Left colon (tissue), 2 donors: ENCODE data around the gene NPTX1. TPM values are rescaled to one million over a fixed set of nuclear protein-coding genes. Genes with fewer than 3 reads are reported as not detected.

Source experiments
- ATAC-seq: fragments of 200-7000 bp; cut with Tn5 transposase; one replicate; pipeline ENCODE4 v1.9.1; 2020; ENCODE audit warnings: mild to moderate bottlenecking, moderate library complexity
- DNase-seq, 2 donors: peaks; one replicate each; pipeline ENCODE4 v3.0.0-alpha.2; 2020
- intact Hi-C, 2 donors: fragments of 100-400 bp; cut with DNase I in 1 of 2; cut with micrococcal nuclease in 1 of 2; formaldehyde crosslinking; loops; one replicate each; pipeline versions ENCODE4 v1.11.2 to v1.14.0; 2022; cut with DNase I, micrococcal nuclease
- long read RNA-seq: library from polyadenylated mRNA; unstranded; transcript quantifications from one replicate; pipeline ENCODE4 v2.0.0, GENCODE V29; 2021
- total RNA-seq, 2 donors: library from RNA; stranded (reverse); fragmentation: NEBNext Ultra II Directional; extraction: Animal tissue kit (Norgen Biotek cat#: 25700); gene quantifications; one replicate each; pipeline ENCODE4 v1.2.1, GENCODE V29; 2021
- donor health status: DM: no; HTN: no; CAD: no.
- donor health status: DM: yes; HTN: yes; CAD: no.

NPTX1 gene, protein sequence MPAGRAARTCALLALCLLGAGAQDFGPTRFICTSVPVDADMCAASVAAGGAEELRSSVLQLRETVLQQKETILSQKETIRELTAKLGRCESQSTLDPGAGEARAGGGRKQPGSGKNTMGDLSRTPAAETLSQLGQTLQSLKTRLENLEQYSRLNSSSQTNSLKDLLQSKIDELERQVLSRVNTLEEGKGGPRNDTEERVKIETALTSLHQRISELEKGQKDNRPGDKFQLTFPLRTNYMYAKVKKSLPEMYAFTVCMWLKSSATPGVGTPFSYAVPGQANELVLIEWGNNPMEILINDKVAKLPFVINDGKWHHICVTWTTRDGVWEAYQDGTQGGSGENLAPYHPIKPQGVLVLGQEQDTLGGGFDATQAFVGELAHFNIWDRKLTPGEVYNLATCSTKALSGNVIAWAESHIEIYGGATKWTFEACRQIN
- total RNA-seq, result 1 to 10 TPM in 1 of 2 donors, under 1 TPM in 1; 0.12 to 9.8 TPM
- long read RNA-seq, partial matches to known transcripts, result 0 of 1 reads
- long read RNA-seq, other reads (novel, unspliced or antisense), result 1 of 1 reads

DNA sequence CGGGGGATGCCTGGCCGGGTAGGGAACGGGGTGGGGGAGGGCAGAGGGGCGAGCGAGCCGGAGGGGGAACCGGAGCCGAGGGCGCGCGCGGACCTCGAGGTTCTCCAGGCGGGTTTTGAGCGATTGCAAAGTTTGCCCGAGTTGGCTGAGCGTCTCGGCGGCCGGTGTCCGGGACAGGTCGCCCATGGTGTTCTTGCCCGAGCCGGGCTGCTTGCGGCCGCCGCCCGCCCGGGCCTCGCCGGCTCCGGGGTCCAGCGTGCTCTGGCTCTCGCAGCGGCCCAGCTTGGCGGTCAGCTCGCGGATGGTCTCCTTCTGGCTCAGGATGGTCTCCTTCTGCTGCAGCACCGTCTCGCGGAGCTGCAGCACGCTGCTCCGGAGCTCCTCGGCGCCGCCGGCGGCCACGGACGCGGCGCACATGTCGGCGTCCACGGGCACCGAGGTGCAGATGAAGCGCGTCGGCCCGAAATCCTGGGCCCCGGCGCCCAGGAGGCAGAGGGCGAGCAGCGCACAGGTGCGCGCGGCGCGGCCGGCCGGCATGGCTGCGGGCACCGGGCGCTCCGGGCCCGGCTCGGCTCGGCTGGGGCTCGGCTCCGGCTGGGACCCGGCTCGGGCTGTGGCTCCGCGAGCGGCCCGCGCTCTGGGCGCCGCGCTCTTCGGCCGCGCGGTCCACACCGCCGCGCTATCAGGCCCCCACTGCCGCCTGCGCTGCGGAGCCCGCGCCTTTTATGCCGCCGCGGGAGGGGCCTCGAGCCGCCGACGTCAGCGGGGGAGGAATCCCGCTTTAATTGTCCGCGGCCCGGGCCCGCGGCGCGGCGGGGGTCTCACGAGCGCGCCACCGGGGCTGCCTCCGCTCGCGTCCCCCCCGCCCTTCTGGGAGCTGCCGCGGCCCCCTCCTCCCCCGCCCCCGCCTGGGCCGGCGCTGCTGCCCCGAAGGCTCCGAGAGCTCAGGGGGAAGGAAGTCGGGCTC, at the start of gene NPTX1:
TSS of gene NPTX1 (minus strand) at position 698 of the 967 bp plus-strand sequence. CDS start at position 537, 161 bp downstream.
- intact Hi-C loops, result no loop called here
- ATAC-seq (peak; percentile 50), DNase-seq (no peak)

GRCh38 chr17:80523956-80524712, 47.7 kb upstream of the NPTX1 start:
- DNase-seq (no peak), ATAC-seq (no peak)
- intact Hi-C loops, result no loop called here

DNA sequence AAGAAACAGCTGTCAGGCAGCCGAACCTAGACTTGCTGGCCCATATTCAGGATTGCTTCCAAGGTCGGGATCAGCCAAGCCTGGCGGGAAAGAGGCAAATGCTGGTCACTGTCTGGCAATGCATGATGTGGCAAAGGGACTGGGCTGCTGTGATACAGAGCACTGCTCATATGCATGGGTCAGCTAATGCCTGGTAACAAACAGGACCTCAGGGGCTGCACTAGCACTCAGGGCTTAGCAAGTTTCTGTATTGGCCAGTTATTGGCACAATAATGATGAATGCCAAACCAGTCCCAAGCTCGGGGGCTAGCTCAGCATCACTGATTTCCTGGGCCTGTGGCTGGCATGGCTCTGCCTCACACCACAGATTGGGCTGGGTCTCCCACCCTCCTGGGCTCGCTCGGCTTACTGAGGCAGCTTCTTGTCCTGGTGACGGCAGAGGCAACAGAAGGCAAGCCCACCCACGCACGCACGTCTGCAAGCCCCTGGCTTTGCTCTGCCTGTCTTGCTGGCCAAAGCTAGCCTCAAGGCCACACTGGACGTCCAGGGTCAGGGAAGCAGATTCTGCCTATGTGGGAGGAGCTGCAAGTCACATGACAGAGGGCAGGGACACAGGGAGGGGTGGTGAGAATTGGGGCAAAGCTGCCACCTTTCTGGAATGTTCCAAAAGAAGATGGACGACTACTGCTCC, 46.8 kb upstream of the NPTX1 start:
- no peak for ATAC-seq
- intact Hi-C loops, result no loop called here
- no peak for DNase-seq

DNA sequence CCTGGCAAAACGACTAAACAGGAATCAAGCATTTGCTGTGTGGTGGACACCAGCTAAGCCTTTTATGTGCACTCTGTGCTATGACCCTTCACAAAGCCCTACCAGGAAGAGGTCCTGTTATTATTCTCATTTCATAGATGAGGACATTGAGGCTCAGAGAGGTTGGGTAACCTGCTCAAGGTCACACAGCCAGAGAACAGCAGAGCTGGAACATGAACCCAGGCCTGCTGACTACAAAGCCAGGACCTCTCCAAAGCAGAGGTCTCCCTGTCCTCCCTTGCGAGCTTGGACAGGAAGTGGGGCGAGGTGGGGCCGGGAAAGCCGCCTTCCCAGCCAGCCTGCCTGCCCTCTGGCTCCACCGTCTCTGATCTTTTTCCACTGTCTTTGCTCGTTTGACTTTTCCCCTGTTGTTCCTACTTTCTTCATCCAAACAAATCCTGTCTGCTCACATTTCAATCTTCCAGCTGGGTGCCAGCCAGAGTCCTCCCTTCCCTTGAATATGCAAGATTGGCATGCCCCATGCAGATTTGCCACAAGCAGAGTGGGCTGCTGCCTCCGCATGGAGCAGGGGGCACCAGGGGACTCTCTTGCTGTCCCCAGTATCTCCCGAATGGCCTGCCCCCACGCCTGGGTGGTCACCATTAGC, 44.5 kb upstream of the NPTX1 start:
- no peak for DNase-seq
- ATAC-seq, result no peak
- intact Hi-C loops, result no loop called here

- intact Hi-C loops, result no loop called here
- DNase-seq, result no peak
- ATAC-seq, result no peak
Observed at GRCh38 chr17:80519091-80519781, 42.8 kb upstream of the NPTX1 start.

- ATAC-seq, result no peak
- intact Hi-C loops, result no loop called here
- DNase-seq, result no peak
Observed at GRCh38 chr17:80518392-80518791, 42.0 kb upstream of the NPTX1 start.

DNA sequence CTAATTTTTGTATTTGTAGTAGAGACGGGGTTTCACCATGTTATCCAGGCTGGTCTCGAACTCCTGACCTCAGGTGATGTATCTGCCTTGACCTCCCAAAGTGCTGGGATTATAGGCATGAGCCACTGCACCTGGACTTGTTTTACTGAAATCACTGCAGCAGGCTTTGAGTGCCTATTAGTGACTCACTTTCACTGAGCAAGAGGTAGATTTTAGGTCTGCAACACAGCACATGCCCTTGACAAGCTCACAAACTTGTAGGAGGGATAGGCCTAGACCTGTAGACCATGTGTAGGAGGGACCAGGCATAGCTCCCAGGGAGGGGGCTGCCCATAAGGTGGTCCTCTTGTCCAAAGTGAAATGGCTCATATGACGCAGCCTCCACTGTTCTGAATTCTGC, 41.2 kb upstream of the NPTX1 start:
- no peak for DNase-seq
- ATAC-seq, result no peak
- intact Hi-C loops, result no loop called here

DNA sequence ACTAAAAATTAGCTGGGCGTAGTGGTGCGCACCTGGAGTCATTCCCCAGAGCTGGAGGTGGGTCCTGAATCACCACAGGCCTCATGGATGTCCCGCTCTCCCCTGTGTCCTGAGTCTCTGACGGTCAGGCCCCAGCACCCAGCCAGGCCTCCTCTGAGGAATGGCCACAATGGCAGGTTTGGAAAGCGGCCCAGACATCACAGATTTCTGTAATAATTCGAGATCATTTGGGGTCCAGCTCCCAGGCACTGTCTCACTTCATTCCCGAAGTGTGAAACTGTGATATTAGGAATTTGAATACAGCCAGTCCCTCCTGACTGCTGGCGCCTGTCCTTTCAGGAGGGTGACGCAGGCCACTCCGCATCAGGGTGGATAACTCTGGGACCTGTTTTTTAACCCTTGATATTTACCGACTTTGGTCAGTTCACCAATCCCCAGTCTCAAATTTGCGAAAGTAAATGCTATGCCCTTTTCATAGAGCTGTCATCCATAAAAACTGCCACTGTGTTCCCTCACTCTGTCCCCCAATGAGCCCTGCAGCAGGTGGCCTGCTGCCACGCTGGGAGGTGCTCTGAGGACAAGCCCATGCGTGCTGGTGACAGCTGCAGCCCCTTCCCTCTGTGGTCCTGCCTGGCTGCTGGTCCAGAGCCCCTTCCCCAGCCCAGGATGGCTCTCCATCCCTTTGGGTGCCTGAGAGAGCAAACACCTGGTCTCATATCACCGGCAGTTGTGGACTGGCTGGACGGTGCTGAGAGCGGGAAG, 39.9 kb upstream of the NPTX1 start:
- no peak for DNase-seq
- intact Hi-C loops, result no loop called here
- ATAC-seq, result no peak

GRCh38 chr17:80513892-80514291, 37.5 kb upstream of the NPTX1 start:
- ATAC-seq, result no peak
- no peak for DNase-seq
- intact Hi-C loops, result no loop called here

DNA sequence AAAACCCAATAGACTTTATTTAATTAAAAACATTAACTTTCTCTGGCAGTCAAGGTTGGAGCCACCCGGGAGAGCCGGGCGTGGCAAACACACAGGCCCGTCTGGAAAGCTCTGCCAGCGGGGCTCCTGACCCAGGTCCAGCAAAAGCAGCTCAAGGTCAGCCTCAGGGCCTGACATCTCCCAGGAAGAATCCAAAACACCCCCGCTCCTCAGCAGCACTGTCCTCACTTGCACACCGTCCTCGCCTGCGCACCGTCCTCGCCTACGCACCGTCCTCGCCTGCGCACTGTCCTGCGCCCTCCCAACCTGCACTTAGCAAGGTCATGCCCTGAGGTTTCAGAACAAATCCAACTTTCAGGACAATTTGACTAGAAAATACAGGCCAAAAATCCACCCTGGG, 36.8 kb upstream of the NPTX1 start:
- intact Hi-C loops, result no loop called here
- no peak for DNase-seq

GRCh38 chr17:80512233-80512632, 35.8 kb upstream of the NPTX1 start:
- intact Hi-C loops, result no loop called here
- ATAC-seq (no peak), DNase-seq (no peak)

More for the DNA sequence above, 36.8 kb upstream of the NPTX1 start:
- no peak for ATAC-seq

DNA sequence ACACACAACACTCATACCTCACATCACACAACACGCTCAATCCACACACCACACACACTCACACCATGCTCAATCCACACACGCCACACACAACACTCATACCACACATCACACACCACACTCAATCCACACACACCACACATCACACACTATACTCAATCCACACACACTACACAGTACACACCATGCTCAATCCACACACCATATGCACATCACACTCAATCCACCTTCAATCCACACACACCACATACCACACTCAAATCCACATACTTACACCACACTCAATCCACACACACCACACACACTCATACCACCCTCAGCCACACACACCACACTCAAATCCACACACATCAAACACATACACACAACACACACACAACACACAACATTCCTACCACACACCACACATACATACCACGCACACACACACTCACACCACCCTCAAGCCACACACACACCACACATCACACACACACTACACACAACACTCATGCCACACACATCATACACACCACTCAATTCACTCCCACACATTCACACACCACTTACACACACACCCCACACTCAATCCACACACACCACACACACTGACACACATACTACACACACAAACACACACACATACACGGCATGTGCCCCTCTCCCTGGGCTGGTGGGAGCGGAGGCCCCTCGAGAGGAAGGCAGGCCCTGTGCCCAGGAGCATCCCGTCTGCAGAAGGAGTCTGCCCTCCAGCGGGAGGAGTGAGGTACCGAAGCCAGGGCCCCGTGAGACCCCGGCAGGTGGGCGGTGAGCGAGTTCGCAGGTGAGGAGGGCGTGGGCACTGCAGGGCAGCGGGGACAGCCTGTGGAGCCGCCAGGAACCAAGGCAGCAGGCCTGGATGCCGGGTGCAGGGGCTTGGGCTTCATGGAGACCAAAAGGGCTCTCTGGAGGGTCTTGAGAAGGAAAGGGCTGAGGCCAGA, 35.1 kb upstream of the NPTX1 start:
- intact Hi-C loops, result no loop called here
- ATAC-seq, result no peak
- DNase-seq, result no peak

DNA sequence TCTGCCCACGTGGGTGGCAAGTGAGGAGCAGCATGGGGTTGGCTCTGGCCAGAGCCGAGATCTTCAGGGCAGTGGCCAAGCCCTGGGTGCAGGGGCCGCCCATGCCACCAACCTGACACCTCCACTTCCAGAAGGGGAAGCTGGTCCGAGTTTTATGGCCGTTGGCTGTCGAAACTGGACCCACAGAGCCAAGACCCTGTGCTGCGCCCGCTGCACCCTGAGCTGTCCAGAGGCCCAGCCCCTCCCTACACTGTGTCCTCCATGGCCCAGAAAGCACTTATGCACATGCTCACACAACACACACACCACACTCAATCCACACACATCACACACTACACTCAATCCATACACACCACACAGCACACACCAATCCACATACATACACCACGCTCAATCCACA, 34.4 kb upstream of the NPTX1 start:
- DNase-seq (no peak), ATAC-seq (no peak)
- intact Hi-C loops, result no loop called here

- ATAC-seq, result no peak
- intact Hi-C loops, result no loop called here
- no peak for DNase-seq
Observed at GRCh38 chr17:80510132-80510531, 33.7 kb upstream of the NPTX1 start.

GRCh38 chr17:80509311-80509710, 32.9 kb upstream of the NPTX1 start:
- ATAC-seq (no peak), DNase-seq (no peak)
- intact Hi-C loops, result no loop called here

DNA sequence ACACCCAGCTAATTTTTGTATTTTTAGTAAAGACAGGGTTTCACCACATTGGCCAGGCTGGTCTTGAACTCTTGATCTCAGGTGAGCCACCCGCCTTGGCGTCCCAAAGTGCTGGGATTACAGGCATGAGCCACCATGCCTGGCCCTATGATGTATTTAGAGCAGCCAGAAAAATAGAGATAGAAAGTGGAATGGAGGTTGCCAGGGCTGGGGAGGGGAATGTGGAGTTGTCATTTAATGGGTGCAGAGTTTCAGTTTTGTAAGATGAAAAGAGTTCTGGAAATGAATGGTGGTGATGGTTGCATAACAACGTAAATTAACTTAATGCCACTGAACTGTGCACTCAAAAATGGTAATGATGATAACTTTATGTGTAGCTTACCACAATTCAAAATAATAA, 31.6 kb upstream of the NPTX1 start:
- DNase-seq (no peak), ATAC-seq (no peak)
- intact Hi-C loops, result no loop called here
